GM21367 (cell line): ENCODE measurements around the gene MS4A13.
"Not testable (repeated sequence)": the region's sequence is repeated elsewhere in the genome, so short reads cannot be mapped to it uniquely, and the experiment has no call there.

Source experiments
- ATAC-seq: cut with Tn5 transposase; IDR thresholded peaks from one replicate; pipeline ENCODE4 v1.9.1; 2021; ENCODE audit not compliant: unreplicated experiment

The MS4A13 gene

GRCh38 chr11:60530454-60531100 lies 15.4 kb downstream of the MS4A13 start:
- no peak for ATAC-seq

- not testable (repeated sequence) for ATAC-seq
Measured at GRCh38 chr11:60532383-60532782, 17.2 kb downstream of the MS4A13 start.

- not testable (repeated sequence) for ATAC-seq
Measured at GRCh38 chr11:60538627-60539026, 23.4 kb downstream of the MS4A13 start.

GRCh38 chr11:60544077-60544476 lies 28.9 kb downstream of the MS4A13 start:
- ATAC-seq = no peak

- no peak for ATAC-seq
Measured at GRCh38 chr11:60561254-60561653, 46.1 kb downstream of the MS4A13 start.

GRCh38 chr11:60563553-60564235 lies 48.5 kb downstream of the MS4A13 start:
- ATAC-seq = no peak

GRCh38 chr11:60566776-60567175 lies 51.6 kb downstream of the MS4A13 start:
- ATAC-seq = no peak

- ATAC-seq = no peak
Measured at GRCh38 chr11:60570970-60571369, 55.8 kb downstream of the MS4A13 start.

- ATAC-seq = no peak
Measured at GRCh38 chr11:60589611-60590010, 74.4 kb downstream of the MS4A13 start.
